HEK293T (cell line): ENCODE measurements around the gene AKR1C2.
"Not testable (repeated sequence)": the region's sequence is repeated elsewhere in the genome, so short reads cannot be mapped to it uniquely, and the experiment has no call there.

Experiments
- CTCF ChIA-PET: fragments of 350-600 bp; formaldehyde crosslinking; extraction: SDS; loops from one replicate; lab custom pipeline; 2021; ENCODE audit warnings: antibody characterized with exemption, inconsistent platforms; lab: Yijun Ruan, JAX
- POLR2A ChIA-PET: fragments of 350-600 bp; formaldehyde crosslinking; extraction: SDS; loops from one replicate; lab custom pipeline; 2020; ENCODE audit warnings: antibody characterized with exemption, inconsistent platforms; lab: Yijun Ruan, JAX
- DNase-seq: peaks from one replicate; pipeline ENCODE4 v3.0.0; 2012; ENCODE audit warnings: mixed read lengths; ENCODE audit errors: extremely low spot score
- ARNT ChIP-seq: fragments of 450-650 bp; IDR thresholded peaks from 2 replicates; pipeline ENCODE4 v1.6.1; 2017; ENCODE audit warnings: mild to moderate bottlenecking
- BHLHE40 ChIP-seq: fragments of 450-650 bp; IDR thresholded peaks from 2 replicates; pipeline ENCODE4 v1.6.1; 2016; ENCODE audit warnings: mild to moderate bottlenecking, moderate library complexity, borderline replicate concordance
- CTBP1 ChIP-seq: fragments of 450-650 bp; IDR thresholded peaks from 2 replicates; pipeline ENCODE4 v1.6.1; 2016; ENCODE audit warnings: borderline replicate concordance
- ELF4 ChIP-seq: fragments of 450-650 bp; IDR thresholded peaks from 2 replicates; pipeline ENCODE4 v1.6.1; 2017; ENCODE audit warnings: antibody characterized with exemption
- FOXA1 ChIP-seq: fragments of 450-650 bp; IDR thresholded peaks from 2 replicates; pipeline ENCODE4 v1.6.1; 2016; ENCODE audit warnings: mild to moderate bottlenecking
- FOXK2 ChIP-seq: fragments of 450-650 bp; IDR thresholded peaks from 2 replicates; pipeline ENCODE4 v1.6.1; 2016; ENCODE audit warnings: mild to moderate bottlenecking
- FOXM1 ChIP-seq: fragments of 450-650 bp; IDR thresholded peaks from 2 replicates; pipeline ENCODE4 v1.6.1; 2017; ENCODE audit warnings: mild to moderate bottlenecking, borderline replicate concordance
- HDGF ChIP-seq: fragments of 450-650 bp; IDR thresholded peaks from 2 replicates; pipeline ENCODE4 v1.6.1; 2017; ENCODE audit warnings: antibody characterized with exemption, borderline replicate concordance
- L3MBTL2 ChIP-seq: fragments of 450-650 bp; conservative IDR thresholded peaks from 2 replicates; pipeline ENCODE4 v1.6.1; 2016; ENCODE audit warnings: mild to moderate bottlenecking
- LEF1 ChIP-seq: fragments of 450-650 bp; IDR thresholded peaks from 2 replicates; pipeline ENCODE4 v1.6.1; 2017; ENCODE audit warnings: mild to moderate bottlenecking, borderline replicate concordance
- NFRKB ChIP-seq: fragments of 450-650 bp; IDR thresholded peaks from 2 replicates; pipeline ENCODE4 v1.6.1; 2016; ENCODE audit warnings: mild to moderate bottlenecking, moderate library complexity
- PKNOX1 ChIP-seq: fragments of 450-650 bp; IDR thresholded peaks from 2 replicates; pipeline ENCODE4 v1.6.1; 2016
- SP1 ChIP-seq: fragments of 450-650 bp; IDR thresholded peaks from 2 replicates; pipeline ENCODE4 v1.6.1; 2017
- SUZ12 ChIP-seq: fragments of 450-650 bp; IDR thresholded peaks from 2 replicates; pipeline ENCODE4 v1.6.1; 2016; ENCODE audit warnings: mild to moderate bottlenecking
- TARDBP ChIP-seq: fragments of 450-650 bp; IDR thresholded peaks from 2 replicates; pipeline ENCODE4 v1.6.1; 2016
- ZNF384 ChIP-seq: fragments of 450-650 bp; IDR thresholded peaks from 2 replicates; pipeline ENCODE4 v1.6.1; 2016

AKR1C2 gene

GRCh38 chr10:5018134-5018533 lies 14.5 kb upstream of the AKR1C2 start:
- TF ChIP-seq ARNT (no peak), SUZ12 (no peak), LEF1 (no peak), TARDBP (no peak), FOXA1 (no peak), ELF4 (no peak), CTBP1 (no peak), BHLHE40 (no peak), NFRKB (no peak), ZNF384 (no peak), SP1 (no peak), FOXM1 (no peak)
- ChIA-PET POLR2A (no interaction called here), CTCF (no interaction called here)
- no peak for DNase-seq

- no peak for DNase-seq
- CTCF ChIA-PET = no interaction called here
- TF ChIP-seq TARDBP (no peak), L3MBTL2 (no peak), HDGF (no peak), ARNT (no peak), SUZ12 (no peak), PKNOX1 (no peak), FOXK2 (no peak), ELF4 (no peak), FOXM1 (no peak), ZNF384 (no peak), FOXA1 (no peak), NFRKB (no peak), CTBP1 (no peak), BHLHE40 (no peak), LEF1 (no peak), SP1 (no peak)
- POLR2A ChIA-PET = no interaction called here
These were observed 11.3 kb upstream of the AKR1C2 start for GRCh38 chr10:5014936-5015335.

GRCh38 chr10:5014200-5014910 lies 10.7 kb upstream of the AKR1C2 start:
- POLR2A ChIA-PET, DNase-seq, CTCF ChIA-PET: not testable (repeated sequence)

GRCh38 chr10:5013385-5013784 lies 9.7 kb upstream of the AKR1C2 start:
- ChIA-PET CTCF (no interaction called here), POLR2A (no interaction called here)
- no peak for DNase-seq
- TF ChIP-seq HDGF (no peak), SUZ12 (no peak), L3MBTL2 (no peak), CTBP1 (no peak), ELF4 (no peak), TARDBP (no peak), PKNOX1 (no peak), FOXM1 (no peak), ZNF384 (no peak), SP1 (no peak), LEF1 (no peak), FOXK2 (no peak), FOXA1 (no peak), BHLHE40 (no peak), NFRKB (no peak), ARNT (no peak)

GRCh38 chr10:5012595-5012994 lies 8.9 kb upstream of the AKR1C2 start:
- POLR2A ChIA-PET = no interaction called here
- TF ChIP-seq NFRKB = no peak
- TF ChIP-seq TARDBP = no peak
- no peak for TF ChIP-seq ARNT
- no peak for TF ChIP-seq SUZ12
- TF ChIP-seq ELF4 = no peak
- TF ChIP-seq CTBP1 = no peak
- TF ChIP-seq SP1 = no peak
- CTCF ChIA-PET = no interaction called here
- no peak for DNase-seq

GRCh38 chr10:5011392-5011791 lies 7.7 kb upstream of the AKR1C2 start:
- POLR2A ChIA-PET, CTCF ChIA-PET, DNase-seq: not testable (repeated sequence)

- CTCF ChIA-PET, POLR2A ChIA-PET, DNase-seq: not testable (repeated sequence)
These were observed 6.4 kb upstream of the AKR1C2 start for GRCh38 chr10:5010043-5010442.

- DNase-seq, POLR2A ChIA-PET, CTCF ChIA-PET: not testable (repeated sequence)
These were observed 5.3 kb upstream of the AKR1C2 start for GRCh38 chr10:5008857-5009548.

- DNase-seq, CTCF ChIA-PET, POLR2A ChIA-PET: not testable (repeated sequence)
These were observed 844 bp upstream of the AKR1C2 start for GRCh38 chr10:5004501-5004900.

- CTCF ChIA-PET, POLR2A ChIA-PET: not testable (repeated sequence)
These were observed 351 bp upstream of the AKR1C2 start for GRCh38 chr10:5004030-5004385.

More at GRCh38 chr10:5004030-5004385, 351 bp upstream of the AKR1C2 start:
- DNase-seq = not testable (repeated sequence)
